Stomach (tissue), 4 donors: ENCODE measurements around the gene SELENOV.

ENCODE experiments used
- EP300 ChIP-seq: sonication (generic); formaldehyde crosslinking; IDR thresholded peaks from one replicate; pipeline ENCODE4 v1.6.1; 2017; ENCODE audit warnings: antibody characterized with exemption
- POLR2A ChIP-seq, 4 donors: fragments of 450-650 bp; IDR thresholded peaks; one replicate each; pipeline ENCODE4 v1.6.1; 2016; ENCODE audit warnings: antibody characterized with exemption in 4 of 4, control low read depth in 2 of 4, mild to moderate bottlenecking in 1 of 4, moderate library complexity in 1 of 4
- POLR2AphosphoS5 ChIP-seq, 3 donors: sonication (generic); formaldehyde crosslinking; IDR thresholded peaks; one replicate each; pipeline ENCODE4 v1.6.1; 2016; ENCODE audit warnings: antibody characterized with exemption in 3 of 3
- TF ChIP-seq, protein P1 (sequence below), 7 experiments: fragments of 450-650 bp in 4 of 7; fragments of 200-600 bp in 3 of 7; sonication (generic) in 3 of 7; IDR thresholded peaks; one replicate each; pipeline ENCODE4 v1.5.1; 2016 to 2019; ENCODE audit warnings: antibody characterized with exemption in 7 of 7, control low read depth in 2 of 7, mild to moderate bottlenecking in 1 of 7

DNA sequence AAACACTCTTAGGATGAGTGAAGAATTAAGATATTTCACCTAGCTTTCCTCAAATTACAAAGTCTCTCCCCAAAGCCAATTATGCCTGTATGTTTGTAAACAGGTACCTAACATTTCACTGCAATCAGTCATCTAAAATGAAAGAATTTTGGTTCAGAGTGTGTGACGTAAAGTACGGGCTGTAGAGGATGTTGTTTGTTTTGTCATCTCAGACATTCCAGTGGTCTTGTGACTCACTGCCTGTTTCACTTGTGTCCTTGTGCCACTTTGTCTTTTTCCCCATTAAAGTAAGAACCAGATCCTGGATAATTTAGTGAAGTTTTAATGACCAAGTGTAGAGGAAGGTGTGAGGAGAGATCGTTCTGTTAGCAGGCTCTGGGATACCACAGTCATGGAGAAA lies 53.7 kb downstream of the SELENOV start:
- TF ChIP-seq, protein P1, sequence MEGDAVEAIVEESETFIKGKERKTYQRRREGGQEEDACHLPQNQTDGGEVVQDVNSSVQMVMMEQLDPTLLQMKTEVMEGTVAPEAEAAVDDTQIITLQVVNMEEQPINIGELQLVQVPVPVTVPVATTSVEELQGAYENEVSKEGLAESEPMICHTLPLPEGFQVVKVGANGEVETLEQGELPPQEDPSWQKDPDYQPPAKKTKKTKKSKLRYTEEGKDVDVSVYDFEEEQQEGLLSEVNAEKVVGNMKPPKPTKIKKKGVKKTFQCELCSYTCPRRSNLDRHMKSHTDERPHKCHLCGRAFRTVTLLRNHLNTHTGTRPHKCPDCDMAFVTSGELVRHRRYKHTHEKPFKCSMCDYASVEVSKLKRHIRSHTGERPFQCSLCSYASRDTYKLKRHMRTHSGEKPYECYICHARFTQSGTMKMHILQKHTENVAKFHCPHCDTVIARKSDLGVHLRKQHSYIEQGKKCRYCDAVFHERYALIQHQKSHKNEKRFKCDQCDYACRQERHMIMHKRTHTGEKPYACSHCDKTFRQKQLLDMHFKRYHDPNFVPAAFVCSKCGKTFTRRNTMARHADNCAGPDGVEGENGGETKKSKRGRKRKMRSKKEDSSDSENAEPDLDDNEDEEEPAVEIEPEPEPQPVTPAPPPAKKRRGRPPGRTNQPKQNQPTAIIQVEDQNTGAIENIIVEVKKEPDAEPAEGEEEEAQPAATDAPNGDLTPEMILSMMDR (IDR thresholded peaks at IDR 0.05): no peak
- no peak for TF ChIP-seq POLR2A (IDR thresholded peaks at IDR 0.05)
- no peak for TF ChIP-seq POLR2AphosphoS5 (IDR thresholded peaks at IDR 0.05)
- no peak for TF ChIP-seq EP300
